Hepatocyte (in vitro differentiated cells): Measurements from ENCODE around the gene HTR2A.

Source experiments
- CTCF ChIP-seq: fragments of 200-600 bp; sonication (generic); IDR thresholded peaks from 2 replicates; pipeline ENCODE4 v1.5.1; 2016; ENCODE audit warnings: antibody characterized with exemption, mild to moderate bottlenecking; ENCODE audit not compliant: poor library complexity
- EZH2 ChIP-seq: fragments of 200-600 bp; sonication (generic); IDR thresholded peaks from 2 replicates; pipeline ENCODE4 v1.6.1; 2016; ENCODE audit warnings: antibody characterized with exemption, mild to moderate bottlenecking, borderline replicate concordance

- TF ChIP-seq CTCF, result no peak
- no peak for TF ChIP-seq EZH2
Measured at GRCh38 chr13:46864941-46865340, 31.9 kb downstream of the HTR2A start.
